ENCODE measurements around the gene SPANXN4. TPM values are rescaled to one million over a fixed set of nuclear protein-coding genes. Genes with fewer than 3 reads are reported as not detected.

SPANXN4 gene
- total and polyA plus RNA-seq, 2 donors (not counting 1 experiment from before 2014, with no cell fraction given) = not detected

DNA sequence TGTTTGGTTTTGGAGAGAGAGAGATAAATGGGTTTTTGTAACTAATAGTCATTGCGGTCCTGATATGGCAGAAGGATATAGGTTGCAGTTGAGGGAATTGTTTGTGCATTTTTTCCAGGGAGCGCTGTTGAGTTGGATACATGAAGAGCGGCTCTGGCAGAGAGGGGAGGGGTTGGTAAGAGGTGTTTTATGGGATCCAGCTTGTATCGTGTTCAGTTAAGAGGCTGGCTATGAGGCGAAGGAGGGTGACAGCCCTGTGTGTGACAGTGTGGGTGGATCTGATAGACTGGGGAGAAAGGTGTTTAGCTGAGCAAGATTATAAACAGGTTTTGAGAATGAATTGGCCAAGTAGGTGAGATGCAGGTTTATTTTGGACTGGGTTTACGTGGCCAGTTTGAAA, 1.5 kb downstream of the SPANXN4 start:
- no peaks in the 10 kb centered on the region for H3K27me3 ChIP-seq (ENCODE audit: control insufficient read depth, insufficient read depth, low read length)
- DNase-seq (ENCODE audit: low read depth in 2 of 2) = no peak
- no peak for TF ChIP-seq EZH2 (IDR thresholded peaks at IDR 0.05; ENCODE audit: low read length, missing control alignments)
- TF ChIP-seq, protein P1, sequence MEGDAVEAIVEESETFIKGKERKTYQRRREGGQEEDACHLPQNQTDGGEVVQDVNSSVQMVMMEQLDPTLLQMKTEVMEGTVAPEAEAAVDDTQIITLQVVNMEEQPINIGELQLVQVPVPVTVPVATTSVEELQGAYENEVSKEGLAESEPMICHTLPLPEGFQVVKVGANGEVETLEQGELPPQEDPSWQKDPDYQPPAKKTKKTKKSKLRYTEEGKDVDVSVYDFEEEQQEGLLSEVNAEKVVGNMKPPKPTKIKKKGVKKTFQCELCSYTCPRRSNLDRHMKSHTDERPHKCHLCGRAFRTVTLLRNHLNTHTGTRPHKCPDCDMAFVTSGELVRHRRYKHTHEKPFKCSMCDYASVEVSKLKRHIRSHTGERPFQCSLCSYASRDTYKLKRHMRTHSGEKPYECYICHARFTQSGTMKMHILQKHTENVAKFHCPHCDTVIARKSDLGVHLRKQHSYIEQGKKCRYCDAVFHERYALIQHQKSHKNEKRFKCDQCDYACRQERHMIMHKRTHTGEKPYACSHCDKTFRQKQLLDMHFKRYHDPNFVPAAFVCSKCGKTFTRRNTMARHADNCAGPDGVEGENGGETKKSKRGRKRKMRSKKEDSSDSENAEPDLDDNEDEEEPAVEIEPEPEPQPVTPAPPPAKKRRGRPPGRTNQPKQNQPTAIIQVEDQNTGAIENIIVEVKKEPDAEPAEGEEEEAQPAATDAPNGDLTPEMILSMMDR (conservative IDR thresholded peaks at IDR 0.05 in 1 of 2, IDR thresholded peaks at IDR 0.05 in 1 of 2; ENCODE audit: low read depth in 1 of 2, low read length in 2 of 2) = no peak
- H3K27ac ChIP-seq (ENCODE audit: insufficient read depth, low read length) = no peak overlapping the region
- no peaks in the 10 kb centered on the region for H3K36me3 ChIP-seq (ENCODE audit: control insufficient read depth, insufficient read depth, low read length)
- no peak overlapping the region for H3K9ac ChIP-seq (ENCODE audit: insufficient read depth, low read length)
- H4K20me1 ChIP-seq (ENCODE audit: control insufficient read depth, extremely low read depth, insufficient read depth, low read length) = no peaks in the 10 kb centered on the region
- H3K4me2 ChIP-seq (ENCODE audit: extremely low read depth, insufficient read depth, low read length) = no peak overlapping the region
- no peak overlapping the region for H2AFZ ChIP-seq (ENCODE audit: low read length)
- H3K4me1 ChIP-seq (ENCODE audit: control insufficient read depth, extremely low read depth, insufficient read depth, low read length) = no peaks in the 10 kb centered on the region
- H3K4me3 ChIP-seq (replicated peaks in 1 of 4; ENCODE audit: control extremely low read depth in 1 of 4, insufficient read depth in 1 of 4, low read depth in 3 of 4, low read length in 4 of 4) = no peak overlapping the region
- no peaks in the 10 kb centered on the region for H3K9me3 ChIP-seq (ENCODE audit: control insufficient read depth, insufficient read depth, low read depth, low read length)
- H3K79me2 ChIP-seq (ENCODE audit: control insufficient read depth, insufficient read depth, low read length) = no peaks in the 10 kb centered on the region

DNA sequence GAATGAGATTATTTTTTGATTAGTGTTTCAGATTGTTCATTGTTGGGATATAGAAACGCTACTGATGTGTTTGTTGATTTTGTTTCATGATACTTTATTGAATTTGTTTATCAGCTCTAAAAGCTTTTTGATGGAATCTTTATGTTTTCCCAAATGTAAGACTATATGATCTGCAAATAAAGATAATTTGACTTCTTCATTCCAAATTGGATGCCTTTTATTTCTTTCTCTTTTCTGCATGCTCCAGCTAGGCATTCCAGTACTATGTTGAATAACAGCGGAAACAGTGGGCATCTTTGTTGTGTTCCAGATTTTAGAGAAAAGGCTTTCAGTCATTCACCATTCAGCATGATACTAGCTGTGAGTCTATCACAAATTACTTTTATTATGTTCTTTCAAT, 21.8 kb downstream of the SPANXN4 start:
- Histone ChIP-seq H3K27me3 (ENCODE audit: control insufficient read depth, insufficient read depth, low read length) (no peaks in the 10 kb centered on the region), H3K9ac (ENCODE audit: insufficient read depth, low read length) (no peak overlapping the region), H3K4me3 (replicated peaks in 1 of 4; ENCODE audit: control extremely low read depth in 1 of 4, insufficient read depth in 1 of 4, low read depth in 3 of 4, low read length in 4 of 4) (no peak overlapping the region), H2AFZ (ENCODE audit: low read length) (no peak overlapping the region), H3K27ac (ENCODE audit: insufficient read depth, low read length) (no peak overlapping the region), H3K9me3 (ENCODE audit: control insufficient read depth, insufficient read depth, low read depth, low read length) (no peaks in the 10 kb centered on the region), H4K20me1 (ENCODE audit: control insufficient read depth, extremely low read depth, insufficient read depth, low read length) (no peaks in the 10 kb centered on the region), H3K4me1 (ENCODE audit: control insufficient read depth, extremely low read depth, insufficient read depth, low read length) (no peaks in the 10 kb centered on the region), H3K36me3 (ENCODE audit: control insufficient read depth, insufficient read depth, low read length) (no peaks in the 10 kb centered on the region), H3K79me2 (ENCODE audit: control insufficient read depth, insufficient read depth, low read length) (no peaks in the 10 kb centered on the region), H3K4me2 (ENCODE audit: extremely low read depth, insufficient read depth, low read length) (no peak overlapping the region)
- DNase-seq (ENCODE audit: low read depth in 2 of 2) = no peak
- TF ChIP-seq EZH2 (IDR thresholded peaks at IDR 0.05; ENCODE audit: low read length, missing control alignments) = no peak
- TF ChIP-seq, protein P1 (conservative IDR thresholded peaks at IDR 0.05 in 1 of 2, IDR thresholded peaks at IDR 0.05 in 1 of 2; ENCODE audit: low read depth in 1 of 2, low read length in 2 of 2) = no peak

DNA sequence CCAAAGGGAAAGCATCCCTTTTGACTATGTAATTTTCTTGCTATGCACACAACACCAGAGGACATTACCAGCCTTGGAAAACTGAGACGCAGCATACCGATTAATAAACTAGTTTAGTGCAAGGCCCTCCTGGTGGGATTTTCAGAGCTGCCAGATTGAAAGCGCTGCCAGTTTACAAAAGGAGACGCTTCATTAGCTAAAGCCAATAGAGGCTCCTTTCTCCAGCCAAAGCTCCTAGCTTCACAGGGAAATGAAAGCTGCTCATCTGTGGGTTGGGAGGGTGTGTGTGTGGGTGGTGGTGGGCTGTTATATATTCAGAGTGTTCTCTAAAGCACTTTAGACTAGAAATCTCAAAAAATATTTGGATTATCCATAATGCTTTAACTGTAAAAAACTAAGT, 32.4 kb downstream of the SPANXN4 start:
- no peaks in the 10 kb centered on the region for H3K27me3 ChIP-seq (ENCODE audit: control insufficient read depth, insufficient read depth, low read length)
- H4K20me1 ChIP-seq (ENCODE audit: control insufficient read depth, extremely low read depth, insufficient read depth, low read length) = no peaks in the 10 kb centered on the region
- H2AFZ ChIP-seq (ENCODE audit: low read length) = no peak overlapping the region
- H3K36me3 ChIP-seq (ENCODE audit: control insufficient read depth, insufficient read depth, low read length) = no peaks in the 10 kb centered on the region
- no peak overlapping the region for H3K4me3 ChIP-seq (replicated peaks in 1 of 4; ENCODE audit: control extremely low read depth in 1 of 4, insufficient read depth in 1 of 4, low read depth in 3 of 4, low read length in 4 of 4)
- no peak overlapping the region for H3K9ac ChIP-seq (ENCODE audit: insufficient read depth, low read length)
- DNase-seq (ENCODE audit: low read depth in 2 of 2) = no peak
- H3K4me2 ChIP-seq (ENCODE audit: extremely low read depth, insufficient read depth, low read length) = no peak overlapping the region
- no peaks in the 10 kb centered on the region for H3K79me2 ChIP-seq (ENCODE audit: control insufficient read depth, insufficient read depth, low read length)
- TF ChIP-seq, protein P1 (conservative IDR thresholded peaks at IDR 0.05 in 1 of 2, IDR thresholded peaks at IDR 0.05 in 1 of 2; ENCODE audit: low read depth in 1 of 2, low read length in 2 of 2) = no peak
- no peak for TF ChIP-seq EZH2 (IDR thresholded peaks at IDR 0.05; ENCODE audit: low read length, missing control alignments)
- H3K27ac ChIP-seq (ENCODE audit: insufficient read depth, low read length) = no peak overlapping the region
- no peaks in the 10 kb centered on the region for H3K9me3 ChIP-seq (ENCODE audit: control insufficient read depth, insufficient read depth, low read depth, low read length)
- no peaks in the 10 kb centered on the region for H3K4me1 ChIP-seq (ENCODE audit: control insufficient read depth, extremely low read depth, insufficient read depth, low read length)

All from fibroblast of lung (primary cell).